Stomach (tissue), 9 donors: ENCODE data around the gene CLDN20. TPM values are rescaled to one million over a fixed set of nuclear protein-coding genes. Genes with fewer than 3 reads are reported as not detected.

Source experiments
- DNase-seq, 2 donors: peaks; one replicate each; pipeline versions ENCODE4 v3.0.0 to v3.0.0-alpha.2; 2013 to 2019
- H3K27ac ChIP-seq, 5 donors: fragments of 200-600 bp in 4 of 5; sonication (generic) in 4 of 5; one replicate each; pipeline ENCODE4 v1.5.1; 2013 to 2019; ENCODE audit warnings: mild to moderate bottlenecking in 1 of 5, moderate library complexity in 1 of 5
- H3K27me3 ChIP-seq, 3 donors: fragments of 200-600 bp; sonication (generic); one replicate each; pipeline ENCODE4 v1.5.1; 2017 to 2019; ENCODE audit warnings: mixed run types in 1 of 3
- H3K36me3 ChIP-seq, 4 donors: fragments of 200-600 bp; sonication (generic); 1 replicate in 3 of 4; 2 replicates in 1 of 4; pipeline ENCODE4 v1.5.1; 2016 to 2019
- H3K4me1 ChIP-seq, 4 donors: fragments of 200-600 bp; sonication (generic); one replicate each; pipeline ENCODE4 v1.5.1; 2016 to 2019
- H3K4me3 ChIP-seq, 4 donors: fragments of 200-600 bp; sonication (generic) in 3 of 4; one replicate each; pipeline ENCODE4 v1.5.1; 2016 to 2019; ENCODE audit warnings: mild to moderate bottlenecking in 1 of 4
- H3K9me3 ChIP-seq, 4 donors: fragments of 200-600 bp; sonication (generic); one replicate each; pipeline ENCODE4 v1.5.1; 2016 to 2019
- EP300 ChIP-seq: sonication (generic); formaldehyde crosslinking; IDR thresholded peaks from one replicate; pipeline ENCODE4 v1.6.1; 2017; ENCODE audit warnings: antibody characterized with exemption
- POLR2A ChIP-seq, 4 donors: fragments of 450-650 bp; IDR thresholded peaks; one replicate each; pipeline ENCODE4 v1.6.1; 2016; ENCODE audit warnings: antibody characterized with exemption in 4 of 4, control low read depth in 2 of 4, mild to moderate bottlenecking in 1 of 4, moderate library complexity in 1 of 4
- POLR2AphosphoS5 ChIP-seq, 3 donors: sonication (generic); formaldehyde crosslinking; IDR thresholded peaks; one replicate each; pipeline ENCODE4 v1.6.1; 2016; ENCODE audit warnings: antibody characterized with exemption in 3 of 3
- WGBS, 5 donors: extraction: QIAGEN DNeasy Blood & Tissue Kit in 3 of 5; methylation state at CpG; one replicate each; pipeline versions ENCODE4 v1.1.5 to v1.1.7; 2013 to 2018; 5-methylcytosine and 5-hydroxymethylcytosine counted together
- intact Hi-C: fragments of 100-400 bp; cut with DNase I; formaldehyde crosslinking; loops from one replicate; pipeline ENCODE4 v1.15.1; 2023; ENCODE audit warnings: low total_unique reads
- polyA plus RNA-seq, 3 donors: library from polyadenylated mRNA; stranded (reverse); fragments of 200-250 nt; gene quantifications; one replicate each; pipeline ENCODE4 v1.2.3, GENCODE V29; 2013
- total RNA-seq, 5 donors: library from RNA; depleted of rRNA; stranded (reverse); fragments of >200 nt; gene quantifications; one replicate each; pipeline versions ENCODE4 v1.1.0 to v1.2.3, GENCODE V29; 2014 to 2016
- TF ChIP-seq, protein P1 (sequence below), 7 experiments: fragments of 450-650 bp in 4 of 7; fragments of 200-600 bp in 3 of 7; sonication (generic) in 3 of 7; IDR thresholded peaks; one replicate each; pipeline ENCODE4 v1.5.1; 2016 to 2019; ENCODE audit warnings: antibody characterized with exemption in 7 of 7, control low read depth in 2 of 7, mild to moderate bottlenecking in 1 of 7
- donor health status: healthy with polysubstance abuse.
- donor health status: Bipolar disorder and iron deficiency.
- donor health status: healthy.

CLDN20 gene
- total and polyA plus RNA-seq, 8 donors: not detected

DNA sequence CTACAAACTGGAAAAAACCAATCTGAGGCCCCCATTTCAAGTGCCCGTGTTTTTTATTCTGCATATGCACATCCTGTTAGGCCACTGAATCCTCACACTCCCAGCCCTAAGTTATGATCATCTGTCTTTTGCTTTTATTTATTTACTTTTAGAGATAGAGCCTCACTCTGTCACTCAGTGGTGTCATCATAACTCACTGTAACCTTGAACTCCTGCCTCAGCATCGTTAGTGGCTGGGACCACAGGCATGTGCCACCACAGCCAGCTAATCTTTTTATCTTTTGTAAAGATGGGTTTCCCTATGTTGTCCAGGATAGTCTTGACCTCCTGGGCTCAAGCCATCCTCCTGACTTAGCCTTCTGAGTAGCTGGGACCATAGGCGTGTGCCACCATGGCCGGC lies 29.6 kb upstream of the CLDN20 start:
- H3K27ac ChIP-seq: no peak overlapping the region
- no peaks in the 10 kb centered on the region for H3K36me3 ChIP-seq
- intact Hi-C loops: no loop called here
- H3K4me1 ChIP-seq: peaks cover 0 to 7% (median 0%) of the 10 kb centered on the region in 4 donors
- H3K27me3 ChIP-seq: no peaks in the 10 kb centered on the region
- 72 to 91% (median 90%) methylated on average over 3 to 4 of the region's 4 CpGs for WGBS, 5 donors
- peaks cover 0 to 6% (median 2%) of the 10 kb centered on the region in 4 donors for H3K9me3 ChIP-seq
- no peak for DNase-seq
- no peak for TF ChIP-seq POLR2AphosphoS5 (IDR thresholded peaks at IDR 0.05)
- TF ChIP-seq, protein P1, sequence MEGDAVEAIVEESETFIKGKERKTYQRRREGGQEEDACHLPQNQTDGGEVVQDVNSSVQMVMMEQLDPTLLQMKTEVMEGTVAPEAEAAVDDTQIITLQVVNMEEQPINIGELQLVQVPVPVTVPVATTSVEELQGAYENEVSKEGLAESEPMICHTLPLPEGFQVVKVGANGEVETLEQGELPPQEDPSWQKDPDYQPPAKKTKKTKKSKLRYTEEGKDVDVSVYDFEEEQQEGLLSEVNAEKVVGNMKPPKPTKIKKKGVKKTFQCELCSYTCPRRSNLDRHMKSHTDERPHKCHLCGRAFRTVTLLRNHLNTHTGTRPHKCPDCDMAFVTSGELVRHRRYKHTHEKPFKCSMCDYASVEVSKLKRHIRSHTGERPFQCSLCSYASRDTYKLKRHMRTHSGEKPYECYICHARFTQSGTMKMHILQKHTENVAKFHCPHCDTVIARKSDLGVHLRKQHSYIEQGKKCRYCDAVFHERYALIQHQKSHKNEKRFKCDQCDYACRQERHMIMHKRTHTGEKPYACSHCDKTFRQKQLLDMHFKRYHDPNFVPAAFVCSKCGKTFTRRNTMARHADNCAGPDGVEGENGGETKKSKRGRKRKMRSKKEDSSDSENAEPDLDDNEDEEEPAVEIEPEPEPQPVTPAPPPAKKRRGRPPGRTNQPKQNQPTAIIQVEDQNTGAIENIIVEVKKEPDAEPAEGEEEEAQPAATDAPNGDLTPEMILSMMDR (IDR thresholded peaks at IDR 0.05): no peak
- TF ChIP-seq EP300: no peak
- H3K4me3 ChIP-seq: no peak overlapping the region

DNA sequence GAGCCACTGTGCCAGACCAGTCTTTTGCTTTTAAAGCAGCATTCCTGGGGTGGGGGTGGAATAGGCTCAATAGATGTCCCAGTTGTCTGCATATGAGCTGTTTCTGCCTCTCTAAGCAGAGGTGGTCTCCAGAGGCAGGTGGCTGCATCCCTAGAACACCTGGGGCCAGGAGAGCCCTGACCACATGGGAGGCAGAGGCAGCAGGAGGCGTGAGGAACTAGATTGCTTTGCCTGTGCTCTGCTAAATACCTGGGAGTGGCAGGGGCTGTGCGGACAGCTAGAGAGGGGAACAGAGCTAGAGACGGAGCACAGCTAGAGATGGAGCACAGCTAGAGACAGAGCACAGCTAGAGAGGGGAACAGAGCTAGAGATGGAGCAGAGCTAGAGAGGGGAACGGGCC lies 29.1 kb upstream of the CLDN20 start:
- H3K4me3 ChIP-seq: no peak overlapping the region
- no peak overlapping the region for H3K27ac ChIP-seq
- H3K9me3 ChIP-seq: peaks cover 0 to 6% (median 2%) of the 10 kb centered on the region in 4 donors
- no peak for DNase-seq
- no peak for TF ChIP-seq POLR2A (IDR thresholded peaks at IDR 0.05)
- no peak for TF ChIP-seq EP300
- TF ChIP-seq POLR2AphosphoS5 (IDR thresholded peaks at IDR 0.05): no peak
- TF ChIP-seq, protein P1 (IDR thresholded peaks at IDR 0.05): no peak
- intact Hi-C loops: no loop called here
- no peaks in the 10 kb centered on the region for H3K36me3 ChIP-seq
- no peaks in the 10 kb centered on the region for H3K27me3 ChIP-seq
- 81 to 94% (median 91%) methylated on average over 4 of the region's 4 CpGs for WGBS, 5 donors
- peaks cover 0 to 7% (median 0%) of the 10 kb centered on the region in 4 donors for H3K4me1 ChIP-seq

GRCh38 chr6:155235087-155235486 lies 28.7 kb upstream of the CLDN20 start:
- TF ChIP-seq POLR2A (IDR thresholded peaks at IDR 0.05): no peak
- H3K27ac ChIP-seq: no peak overlapping the region
- H3K4me3 ChIP-seq: no peak overlapping the region
- peaks cover 0 to 6% (median 2%) of the 10 kb centered on the region in 4 donors for H3K9me3 ChIP-seq
- H3K4me1 ChIP-seq: peaks cover 0 to 7% (median 0%) of the 10 kb centered on the region in 4 donors
- DNase-seq: peak in 1 of 2 donors; percentile 22
- H3K27me3 ChIP-seq: no peaks in the 10 kb centered on the region
- no peaks in the 10 kb centered on the region for H3K36me3 ChIP-seq
- intact Hi-C loops: no loop called here
- 54 to 75% (median 62%) methylated on average over 5 of the region's 5 CpGs for WGBS, 5 donors

GRCh38 chr6:155237613-155238012 lies 26.2 kb upstream of the CLDN20 start:
- intact Hi-C loops: no loop called here
- peaks cover 0 to 7% (median 0%) of the 10 kb centered on the region in 4 donors for H3K4me1 ChIP-seq
- TF ChIP-seq EP300 (no peak), POLR2A (IDR thresholded peaks at IDR 0.05) (no peak), POLR2AphosphoS5 (IDR thresholded peaks at IDR 0.05) (no peak)
- TF ChIP-seq, protein P1 (IDR thresholded peaks at IDR 0.05): no peak
- H3K4me3 ChIP-seq: no peak overlapping the region
- no peaks in the 10 kb centered on the region for H3K27me3 ChIP-seq
- DNase-seq: no peak
- WGBS, 5 donors: 57 to 100% (median 98%) methylated on average over 1 of the region's 1 CpG
- no peak overlapping the region for H3K27ac ChIP-seq
- H3K36me3 ChIP-seq: peaks cover 0 to 7% (median 3%) of the 10 kb centered on the region in 4 donors
- H3K9me3 ChIP-seq: peaks cover 0 to 6% (median 2%) of the 10 kb centered on the region in 4 donors

DNA sequence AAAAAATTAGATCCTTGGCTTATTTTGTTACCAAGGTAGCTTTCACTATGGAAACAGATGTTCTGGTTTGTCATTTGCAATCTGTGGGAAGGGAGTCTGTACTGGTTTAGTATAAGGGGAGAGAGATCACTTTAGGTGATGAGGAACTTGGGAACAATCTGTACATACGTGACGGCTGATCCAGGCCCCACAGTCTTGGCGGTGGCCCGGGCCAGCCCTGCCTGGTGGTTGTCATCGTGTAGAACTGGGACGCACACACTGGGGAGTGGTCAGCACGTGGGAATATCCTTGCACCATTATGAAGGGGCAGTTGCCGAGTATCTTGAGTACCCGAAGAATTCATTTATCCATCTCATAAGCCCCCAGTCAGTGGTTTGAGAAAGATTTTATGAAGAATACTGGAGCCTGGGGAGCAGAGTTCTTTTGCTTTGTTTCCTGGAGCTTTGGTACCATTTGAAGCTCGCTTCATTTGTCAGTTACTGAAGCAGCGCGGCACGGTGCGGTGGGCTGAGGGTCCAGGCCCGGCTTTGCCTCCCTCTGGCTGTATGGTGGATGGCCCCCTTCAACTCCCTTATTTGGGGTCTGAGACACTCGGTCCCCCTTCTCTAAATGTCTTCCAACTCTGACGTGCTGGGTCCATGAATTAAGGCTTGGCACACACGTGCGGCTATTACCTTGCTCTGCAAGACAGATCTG lies 22.8 kb upstream of the CLDN20 start:
- H3K4me1 ChIP-seq: no peaks in the 10 kb centered on the region
- intact Hi-C loops: no loop called here
- H3K4me3 ChIP-seq: no peak overlapping the region
- no peak overlapping the region for H3K27ac ChIP-seq
- no peak for DNase-seq
- 93 to 97% (median 96%) methylated on average over 19 of the region's 19 CpGs for WGBS, 5 donors
- TF ChIP-seq POLR2AphosphoS5 (IDR thresholded peaks at IDR 0.05) (no peak), POLR2A (IDR thresholded peaks at IDR 0.05) (no peak), EP300 (no peak)
- TF ChIP-seq, protein P1 (IDR thresholded peaks at IDR 0.05): no peak
- peaks cover 0 to 8% (median 7%) of the 10 kb centered on the region in 4 donors for H3K36me3 ChIP-seq
- peaks cover 0 to 6% (median 2%) of the 10 kb centered on the region in 4 donors for H3K9me3 ChIP-seq
- no peaks in the 10 kb centered on the region for H3K27me3 ChIP-seq
